SH-SY5Y (cell line): ENCODE data around the gene NKX2-1.

Experiments
- GATA2 ChIP-seq: IDR thresholded peaks from 2 replicates; pipeline ENCODE4 v1.6.1; 2011; ENCODE audit warnings: mild to moderate bottlenecking, low read depth, low read length
- GATA3 ChIP-seq: IDR thresholded peaks from 2 replicates; pipeline ENCODE4 v1.6.1; 2011; ENCODE audit warnings: low read depth, mild to moderate bottlenecking, low read length, moderate library complexity

Gene NKX2-1

GRCh38 chr14:36519431-36520321, at the start of gene NKX2-1:
Gene NKX2-1 (minus strand): TSS chr14:36520232. CDS start chr14:36520129, 103 bp downstream.
- no peak for TF ChIP-seq GATA3
- no peak for TF ChIP-seq GATA2

DNA sequence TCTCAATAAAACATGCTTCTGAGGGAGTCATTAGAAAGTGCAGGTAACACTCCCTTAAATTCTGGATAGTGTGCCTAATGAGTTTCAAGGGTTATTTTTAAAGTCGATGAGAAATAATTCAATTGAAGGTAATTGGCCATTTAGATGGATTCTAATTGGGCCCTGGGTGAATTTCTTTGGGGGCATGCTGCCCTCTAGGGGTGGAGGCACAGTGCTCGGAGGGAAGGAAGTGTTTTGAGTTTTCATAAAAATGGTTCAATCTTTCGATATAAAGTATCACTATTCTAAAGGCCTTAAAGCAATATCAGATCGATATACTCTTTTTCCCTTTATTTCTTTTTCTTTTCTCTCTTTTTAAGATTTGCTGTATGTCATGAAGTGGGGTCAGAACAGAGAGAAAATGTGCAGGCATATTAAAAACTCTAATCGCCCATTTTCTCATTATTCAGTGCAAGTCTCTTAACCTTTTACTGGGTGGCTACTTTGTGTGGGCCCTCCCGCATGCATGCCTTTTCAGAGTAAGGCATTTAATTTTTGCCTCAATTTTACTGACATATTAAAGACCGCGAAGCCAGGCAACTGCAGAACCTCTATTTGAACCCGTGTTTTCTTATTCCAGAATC, 36.9 kb upstream of the NKX2-1 start:
- TF ChIP-seq GATA2, result no peak
- no peak for TF ChIP-seq GATA3

- no peak for TF ChIP-seq GATA2
- no peak for TF ChIP-seq GATA3
Observed at GRCh38 chr14:36555998-36556743, 36.1 kb upstream of the NKX2-1 start.

- TF ChIP-seq GATA3 (no peak), GATA2 (no peak)
Observed at GRCh38 chr14:36553656-36554260, 33.7 kb upstream of the NKX2-1 start.

GRCh38 chr14:36550899-36551298, 30.9 kb upstream of the NKX2-1 start:
- TF ChIP-seq GATA2 (no peak), GATA3 (no peak)

DNA sequence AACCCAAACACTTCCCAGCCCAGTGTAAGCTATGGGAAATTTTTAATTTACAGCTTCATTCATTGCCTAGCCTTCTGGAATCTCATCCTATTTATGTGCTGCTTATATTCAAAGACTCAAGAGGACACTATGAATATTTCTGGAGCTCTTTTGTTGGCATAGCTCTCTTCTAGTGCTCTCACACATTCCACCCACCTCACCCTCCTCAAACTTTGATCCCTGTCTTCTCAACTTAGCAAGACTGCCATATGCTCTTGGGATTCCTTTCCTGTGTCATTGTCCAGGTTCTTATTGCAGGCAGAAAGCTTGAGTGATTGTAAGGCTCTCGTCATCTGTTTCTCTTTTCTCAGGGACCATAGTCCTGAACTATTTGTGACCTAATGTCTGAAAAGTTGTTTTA, 18.0 kb upstream of the NKX2-1 start:
- TF ChIP-seq GATA3 (no peak), GATA2 (no peak)

GRCh38 chr14:36529062-36529461, 9.0 kb upstream of the NKX2-1 start:
- no peak for TF ChIP-seq GATA3
- TF ChIP-seq GATA2, result no peak

GRCh38 chr14:36525746-36526099, 5.7 kb upstream of the NKX2-1 start:
- TF ChIP-seq GATA3 (no peak), GATA2 (no peak)

GRCh38 chr14:36524874-36525745, 5.1 kb upstream of the NKX2-1 start:
- TF ChIP-seq GATA2 (no peak), GATA3 (no peak)

DNA sequence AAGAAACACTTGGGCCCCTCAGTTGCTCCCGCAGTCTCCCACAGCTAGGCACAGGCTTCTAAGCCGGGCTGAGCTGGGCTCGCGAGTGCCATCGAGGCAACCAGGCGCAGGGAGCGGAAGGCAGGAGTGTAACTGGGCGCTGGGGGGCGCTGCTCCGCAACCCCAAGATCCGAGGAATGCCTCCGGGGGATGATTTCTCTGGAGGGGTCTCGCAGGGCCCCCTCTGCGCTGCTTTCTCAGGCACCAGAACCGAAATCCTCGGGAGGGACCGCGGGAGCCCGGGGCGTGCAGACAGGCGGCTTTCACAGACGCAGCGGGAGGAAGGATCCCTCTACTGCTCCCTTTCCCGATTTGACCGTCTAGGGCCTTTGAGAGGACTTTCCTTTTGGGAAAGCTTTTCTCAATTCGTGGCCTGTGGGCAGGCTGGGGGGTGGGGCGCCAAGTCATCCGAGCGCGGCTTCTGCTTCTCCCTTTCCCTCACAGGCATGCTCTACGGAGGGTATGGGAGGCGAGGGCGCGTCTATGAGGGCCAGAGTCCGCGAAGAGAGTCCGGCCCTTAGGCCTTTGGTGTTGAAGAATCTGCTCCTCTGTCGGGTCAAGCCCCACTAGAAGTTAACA, 4.3 kb upstream of the NKX2-1 start:
- TF ChIP-seq GATA3, result no peak
- no peak for TF ChIP-seq GATA2

DNA sequence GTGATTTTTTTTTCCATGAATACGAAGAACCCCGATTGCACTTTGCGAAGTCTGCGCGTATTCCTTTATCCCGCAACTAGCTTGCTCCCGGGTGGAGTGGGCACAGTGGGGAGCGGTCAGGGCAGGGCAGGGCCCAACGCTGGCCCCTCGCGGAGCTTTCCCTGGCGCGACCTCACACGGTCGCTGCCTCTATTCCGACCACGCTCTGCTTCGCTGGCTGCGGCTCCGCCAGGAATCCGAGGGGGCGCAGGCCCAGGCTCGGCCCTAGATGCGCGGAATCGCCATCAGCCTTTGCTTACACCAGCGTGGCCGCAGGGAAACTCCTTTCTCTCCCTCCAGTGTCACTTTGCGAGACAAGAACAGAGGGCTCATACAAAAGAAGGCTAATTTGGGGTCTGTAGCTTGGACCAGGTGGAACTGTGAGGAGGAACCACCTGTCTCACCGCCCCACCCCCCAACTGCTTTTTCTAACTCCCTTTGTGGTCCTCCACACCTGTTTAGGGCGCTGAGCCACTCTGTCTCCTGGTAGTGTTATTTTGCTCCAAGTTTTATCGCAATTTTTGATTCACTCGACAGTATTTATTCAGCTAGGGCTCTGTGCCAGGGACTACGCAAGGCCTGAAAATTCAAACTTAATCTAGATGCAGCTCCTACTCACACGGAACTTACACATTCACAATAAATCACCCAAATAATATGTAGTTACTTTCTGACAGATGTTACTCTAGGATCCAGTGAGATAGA, 3.1 kb upstream of the NKX2-1 start:
- no peak for TF ChIP-seq GATA3
- no peak for TF ChIP-seq GATA2

DNA sequence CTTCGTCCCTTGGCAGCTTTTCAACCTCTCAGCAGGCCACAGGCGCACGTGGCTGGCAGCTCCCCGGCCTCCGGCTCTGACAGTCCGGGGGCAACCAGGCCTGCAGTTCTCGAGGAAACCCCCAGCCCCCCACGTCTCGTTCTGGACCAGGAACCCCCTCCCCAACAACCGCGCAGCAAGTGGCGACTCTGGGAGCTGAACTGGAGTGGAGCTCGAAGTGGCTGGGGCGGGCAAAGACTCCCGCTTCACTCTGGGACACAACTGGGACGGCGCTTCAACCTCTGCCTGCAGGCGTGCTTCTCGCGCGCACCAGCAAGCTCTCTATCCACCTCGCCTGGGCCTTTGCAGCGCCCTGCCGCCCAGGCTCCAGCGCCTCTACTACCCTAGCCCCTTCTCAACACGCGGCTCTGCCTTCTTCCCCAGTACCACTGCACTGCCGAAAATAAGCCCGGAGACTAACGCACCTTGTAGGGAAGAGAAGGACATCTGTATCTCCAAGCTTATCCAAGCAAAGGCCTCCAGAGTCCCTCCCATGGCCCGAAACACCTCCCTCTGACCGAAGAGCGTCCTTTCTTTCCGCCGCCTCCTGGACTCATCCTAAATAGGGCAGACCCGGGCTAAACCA, 2.4 kb upstream of the NKX2-1 start:
- TF ChIP-seq GATA3 (no peak), GATA2 (no peak)
